HG03025 (cell line): ENCODE results near the gene CELA3A.
A peak's percentile ranks its signal among the peaks of the same experiment; 100 is the strongest.
"Not testable (repeated sequence)": the region's sequence is repeated elsewhere in the genome, so short reads cannot be mapped to it uniquely, and the experiment has no call there.

Source experiments
- ATAC-seq: cut with Tn5 transposase; IDR thresholded peaks from one replicate; pipeline ENCODE4 v1.9.1; 2021; ENCODE audit warnings: mild to moderate bottlenecking, moderate library complexity; ENCODE audit not compliant: unreplicated experiment, low FRiP score

Gene CELA3A

GRCh38 chr1:22012752-22013151 is 11.3 kb downstream of the CELA3A start:
- ATAC-seq, result not testable (repeated sequence)

- ATAC-seq, result not testable (repeated sequence)
These were observed 13.2 kb downstream of the CELA3A start for GRCh38 chr1:22014575-22015206.

GRCh38 chr1:22018583-22019559 is 17.4 kb downstream of the CELA3A start:
- no peak for ATAC-seq

GRCh38 chr1:22021061-22021460 is 19.6 kb downstream of the CELA3A start:
- no peak for ATAC-seq

- ATAC-seq, result peak; percentile 42
These were observed 23.3 kb downstream of the CELA3A start for GRCh38 chr1:22024485-22025367.

GRCh38 chr1:22025368-22026155 is 24.1 kb downstream of the CELA3A start:
- peak; percentile 73 for ATAC-seq

- ATAC-seq, result no peak
These were observed 25.4 kb downstream of the CELA3A start for GRCh38 chr1:22026924-22027289.

- no peak for ATAC-seq
These were observed 28.6 kb downstream of the CELA3A start for GRCh38 chr1:22030057-22030456.

- no peak for ATAC-seq
These were observed 29.0 kb downstream of the CELA3A start for GRCh38 chr1:22030473-22030872.

- ATAC-seq, result no peak
These were observed 29.9 kb downstream of the CELA3A start for GRCh38 chr1:22031214-22031962.

GRCh38 chr1:22034834-22035233 is 33.4 kb downstream of the CELA3A start:
- not testable (repeated sequence) for ATAC-seq

- no peak for ATAC-seq
These were observed 36.1 kb downstream of the CELA3A start for GRCh38 chr1:22037520-22037919.

- no peak for ATAC-seq
These were observed 36.6 kb downstream of the CELA3A start for GRCh38 chr1:22038036-22038435.

GRCh38 chr1:22039594-22040285 is 38.3 kb downstream of the CELA3A start:
- ATAC-seq, result peak; percentile 81

GRCh38 chr1:22040286-22040623 is 38.8 kb downstream of the CELA3A start:
- no peak for ATAC-seq

GRCh38 chr1:22041505-22041904 is 40.0 kb downstream of the CELA3A start:
- ATAC-seq, result no peak

GRCh38 chr1:22043198-22043769 is 41.8 kb downstream of the CELA3A start:
- ATAC-seq, result no peak

- ATAC-seq, result no peak
These were observed 43.4 kb downstream of the CELA3A start for GRCh38 chr1:22044690-22045420.
